ENCODE results near the gene PIK3C2A. TPM values are rescaled to one million over a fixed set of nuclear protein-coding genes. Genes with fewer than 3 reads are reported as not detected.
A peak's percentile ranks its signal among the peaks of the same experiment; 100 is the strongest.

PIK3C2A gene
- total RNA-seq, 1 donor, result 73.1 TPM

DNA sequence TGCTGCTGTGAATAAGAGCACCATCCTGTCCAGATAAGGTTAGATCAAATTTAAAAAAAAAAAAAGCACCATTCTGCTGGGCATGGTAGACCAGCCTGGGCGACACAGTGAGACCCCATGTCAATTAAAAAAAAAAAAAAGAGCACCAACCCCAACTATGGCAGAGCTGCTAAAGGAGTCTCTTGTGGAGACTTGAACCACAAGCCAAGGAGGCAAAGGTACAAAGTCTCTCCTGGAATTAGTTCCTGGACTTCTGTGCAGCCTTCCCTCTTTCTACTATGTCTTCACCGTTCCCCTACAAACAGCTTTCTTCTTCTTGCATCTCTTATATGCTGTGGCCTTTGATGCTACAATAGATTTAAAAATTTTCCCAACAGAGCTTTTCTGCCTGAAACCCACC is 1.3 kb downstream of the PIK3C2A start:
- H3K79me2 ChIP-seq (ENCODE audit: insufficient read depth, low read length), result peaks cover 61% of the 10 kb centered on the region

DNA sequence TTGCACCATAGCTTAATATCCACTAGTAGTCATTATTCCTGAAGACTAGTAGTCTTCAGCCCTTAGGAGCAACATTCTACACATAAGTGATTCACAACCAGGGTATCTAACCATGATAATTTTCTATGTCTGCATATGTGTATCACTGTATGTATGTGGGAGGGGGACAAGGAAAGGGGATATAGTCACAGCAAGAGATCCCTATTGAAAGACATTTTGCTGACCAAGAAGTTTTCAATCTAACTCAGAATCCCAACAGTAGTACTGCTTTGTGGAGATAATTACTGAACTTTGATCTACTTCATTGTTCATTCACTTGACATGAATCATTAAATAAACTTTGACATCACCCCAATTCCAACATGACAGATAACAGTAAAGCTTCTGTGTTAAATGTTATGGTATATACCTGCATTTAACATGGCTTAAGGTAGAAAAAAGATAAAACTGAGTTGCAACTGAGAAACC is 10.3 kb downstream of the PIK3C2A start:
- DNase-seq (ENCODE audit: insufficient read length, low spot score, missing footprints), result peak; percentile 58
- H3K36me3 ChIP-seq (ENCODE audit: insufficient read depth, low read length), result peaks cover 14% of the 10 kb centered on the region
- no peaks in the 10 kb centered on the region for H3K9me3 ChIP-seq (ENCODE audit: low read depth, low read length)
- TF ChIP-seq, protein P1, sequence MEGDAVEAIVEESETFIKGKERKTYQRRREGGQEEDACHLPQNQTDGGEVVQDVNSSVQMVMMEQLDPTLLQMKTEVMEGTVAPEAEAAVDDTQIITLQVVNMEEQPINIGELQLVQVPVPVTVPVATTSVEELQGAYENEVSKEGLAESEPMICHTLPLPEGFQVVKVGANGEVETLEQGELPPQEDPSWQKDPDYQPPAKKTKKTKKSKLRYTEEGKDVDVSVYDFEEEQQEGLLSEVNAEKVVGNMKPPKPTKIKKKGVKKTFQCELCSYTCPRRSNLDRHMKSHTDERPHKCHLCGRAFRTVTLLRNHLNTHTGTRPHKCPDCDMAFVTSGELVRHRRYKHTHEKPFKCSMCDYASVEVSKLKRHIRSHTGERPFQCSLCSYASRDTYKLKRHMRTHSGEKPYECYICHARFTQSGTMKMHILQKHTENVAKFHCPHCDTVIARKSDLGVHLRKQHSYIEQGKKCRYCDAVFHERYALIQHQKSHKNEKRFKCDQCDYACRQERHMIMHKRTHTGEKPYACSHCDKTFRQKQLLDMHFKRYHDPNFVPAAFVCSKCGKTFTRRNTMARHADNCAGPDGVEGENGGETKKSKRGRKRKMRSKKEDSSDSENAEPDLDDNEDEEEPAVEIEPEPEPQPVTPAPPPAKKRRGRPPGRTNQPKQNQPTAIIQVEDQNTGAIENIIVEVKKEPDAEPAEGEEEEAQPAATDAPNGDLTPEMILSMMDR (IDR thresholded peaks at IDR 0.05; ENCODE audit: extremely low read depth, low read depth, low read length), result no peak
- H2AFZ ChIP-seq (ENCODE audit: low read length), result no peak overlapping the region
- peak overlapping the region; percentile 21 for H3K4me3 ChIP-seq (ENCODE audit: insufficient read depth, low read length)
- H4K20me1 ChIP-seq (ENCODE audit: insufficient read depth, low read length), result peaks cover 27% of the 10 kb centered on the region
- H3K4me2 ChIP-seq (ENCODE audit: insufficient read depth, low read length), result peak overlapping the region; percentile 70
- H3K27me3 ChIP-seq (ENCODE audit: insufficient read depth, low read length), result no peaks in the 10 kb centered on the region
- H3K4me1 ChIP-seq (ENCODE audit: insufficient read depth, low read length), result peaks cover 11% of the 10 kb centered on the region
- peaks cover 87% of the 10 kb centered on the region for H3K79me2 ChIP-seq (ENCODE audit: insufficient read depth, low read length)
- peak overlapping the region; percentile 30 for H3K27ac ChIP-seq (ENCODE audit: low read depth, low read length)

More for the DNA sequence above, 1.3 kb downstream of the PIK3C2A start:
- H4K20me1 ChIP-seq (ENCODE audit: insufficient read depth, low read length), result peaks cover 22% of the 10 kb centered on the region
- peak overlapping the region; percentile 96 for H3K4me3 ChIP-seq (ENCODE audit: insufficient read depth, low read length)
- H3K36me3 ChIP-seq (ENCODE audit: insufficient read depth, low read length), result no peaks in the 10 kb centered on the region
- H3K4me1 ChIP-seq (ENCODE audit: insufficient read depth, low read length), result peaks cover 23% of the 10 kb centered on the region
- H3K27me3 ChIP-seq (ENCODE audit: insufficient read depth, low read length), result no peaks in the 10 kb centered on the region
- no peak for DNase-seq (ENCODE audit: insufficient read length, low spot score, missing footprints)
- no peak overlapping the region for H2AFZ ChIP-seq (ENCODE audit: low read length)
- H3K27ac ChIP-seq (ENCODE audit: low read depth, low read length), result peak overlapping the region; percentile 94
- H3K4me2 ChIP-seq (ENCODE audit: insufficient read depth, low read length), result peak overlapping the region; percentile 90
- TF ChIP-seq, protein P1 (IDR thresholded peaks at IDR 0.05; ENCODE audit: extremely low read depth, low read depth, low read length), result no peak
- no peaks in the 10 kb centered on the region for H3K9me3 ChIP-seq (ENCODE audit: low read depth, low read length)

DNA sequence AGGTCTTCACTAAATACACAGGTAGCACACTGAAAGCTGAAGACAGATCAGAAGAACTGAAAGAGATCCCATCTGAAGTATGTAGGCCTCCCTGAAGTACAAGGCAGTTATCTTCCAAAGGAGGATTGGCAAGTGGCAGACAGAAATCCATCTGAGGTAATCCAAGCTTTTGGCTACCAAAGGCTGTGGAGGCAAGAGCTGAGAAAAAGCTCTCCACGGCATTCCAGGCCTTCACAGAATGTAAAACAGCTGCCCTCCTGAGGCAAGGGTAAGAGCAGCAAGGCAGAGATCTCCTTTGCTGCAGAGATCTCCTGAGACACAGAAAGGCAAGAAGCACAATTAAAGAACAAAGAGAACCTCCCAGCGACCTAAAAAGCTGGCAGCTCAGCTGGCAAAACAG is 19.1 kb downstream of the PIK3C2A start:
- Histone ChIP-seq H4K20me1 (ENCODE audit: insufficient read depth, low read length) (peaks cover 26% of the 10 kb centered on the region), H3K4me2 (ENCODE audit: insufficient read depth, low read length) (no peak overlapping the region), H3K27ac (ENCODE audit: low read depth, low read length) (no peak overlapping the region), H3K9me3 (ENCODE audit: low read depth, low read length) (no peaks in the 10 kb centered on the region), H3K79me2 (ENCODE audit: insufficient read depth, low read length) (peaks cover 77% of the 10 kb centered on the region), H2AFZ (ENCODE audit: low read length) (no peak overlapping the region), H3K4me1 (ENCODE audit: insufficient read depth, low read length) (no peaks in the 10 kb centered on the region), H3K27me3 (ENCODE audit: insufficient read depth, low read length) (no peaks in the 10 kb centered on the region), H3K36me3 (ENCODE audit: insufficient read depth, low read length) (peaks cover 20% of the 10 kb centered on the region), H3K4me3 (ENCODE audit: insufficient read depth, low read length) (no peak overlapping the region)
- TF ChIP-seq, protein P1 (IDR thresholded peaks at IDR 0.05; ENCODE audit: extremely low read depth, low read depth, low read length), result no peak
- DNase-seq (ENCODE audit: insufficient read length, low spot score, missing footprints), result no peak

DNA sequence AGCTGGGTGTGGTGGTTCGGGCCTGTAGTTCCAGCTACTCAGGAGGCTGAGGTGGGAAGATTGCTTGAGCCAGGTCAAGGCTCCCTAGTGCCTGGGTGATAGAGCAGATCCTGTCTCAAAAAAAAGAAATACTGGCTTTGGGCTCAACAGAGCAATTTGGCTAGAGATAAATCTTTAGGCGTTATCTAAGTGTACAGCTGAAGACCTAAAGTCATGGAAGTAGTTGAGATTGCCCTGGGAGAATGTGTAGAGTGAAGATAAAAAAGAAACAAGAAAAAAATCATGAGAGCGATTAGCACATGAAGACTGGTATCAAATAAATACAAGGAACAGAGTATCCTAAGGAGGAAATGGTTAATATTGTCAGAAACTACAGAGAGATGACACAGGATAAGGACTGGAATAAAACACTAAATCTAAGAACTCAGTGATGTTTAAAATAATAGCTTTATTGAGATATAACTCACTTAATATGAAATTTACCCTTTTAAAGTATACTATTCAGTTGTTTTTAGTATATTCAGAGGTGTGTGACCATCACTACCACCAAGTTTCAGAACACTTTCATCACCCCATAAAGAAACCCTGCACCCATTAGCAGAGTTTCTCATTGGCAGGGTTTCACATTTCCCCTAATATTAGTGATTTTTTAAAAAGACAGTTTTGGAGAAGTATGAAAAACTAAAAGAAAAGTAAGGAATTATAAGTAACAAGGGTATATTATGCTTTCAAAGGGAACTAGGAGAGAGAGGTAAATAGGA is 20.7 kb downstream of the PIK3C2A start:
- H3K27me3 ChIP-seq (ENCODE audit: insufficient read depth, low read length), result no peaks in the 10 kb centered on the region
- no peak overlapping the region for H3K4me3 ChIP-seq (ENCODE audit: insufficient read depth, low read length)
- TF ChIP-seq, protein P1 (IDR thresholded peaks at IDR 0.05; ENCODE audit: extremely low read depth, low read depth, low read length), result no peak
- no peak for DNase-seq (ENCODE audit: insufficient read length, low spot score, missing footprints)
- no peaks in the 10 kb centered on the region for H3K9me3 ChIP-seq (ENCODE audit: low read depth, low read length)
- no peak overlapping the region for H3K4me2 ChIP-seq (ENCODE audit: insufficient read depth, low read length)
- H3K27ac ChIP-seq (ENCODE audit: low read depth, low read length), result no peak overlapping the region
- no peaks in the 10 kb centered on the region for H3K4me1 ChIP-seq (ENCODE audit: insufficient read depth, low read length)
- peaks cover 27% of the 10 kb centered on the region for H4K20me1 ChIP-seq (ENCODE audit: insufficient read depth, low read length)
- H3K36me3 ChIP-seq (ENCODE audit: insufficient read depth, low read length), result peaks cover 13% of the 10 kb centered on the region
- H2AFZ ChIP-seq (ENCODE audit: low read length), result no peak overlapping the region
- peaks cover 79% of the 10 kb centered on the region for H3K79me2 ChIP-seq (ENCODE audit: insufficient read depth, low read length)

Measured in osteoblast (primary cell).